HepG2 (cell line): ENCODE measurements around the gene EDN2. TPM values are rescaled to one million over a fixed set of nuclear protein-coding genes. Genes with fewer than 3 reads are reported as not detected.

ENCODE experiments used
- ATAC-seq: fragments of 200-7000 bp; cut with Tn5 transposase; 3 replicates; pipeline ENCODE4 v1.9.1; 2020; ENCODE audit warnings: mild to moderate bottlenecking, moderate library complexity
- BruUV-seq: library from RNA; stranded (reverse); fragments of 400-500 nt; replicated peaks from 2 replicates; lab custom pipeline; 2021; lab: Mats Ljungman, UMichigan
- CTCF ChIA-PET: fragments of 300-600 bp; formaldehyde crosslinking; extraction: SDS; loops from one replicate; lab custom pipeline; 2021; ENCODE audit warnings: low total read pairs, inconsistent platforms, low intra/inter-chr PET ratio; lab: Yijun Ruan, JAX
- POLR2A ChIA-PET: fragments of 350-600 bp; sonication (Branson Sonifier 250); formaldehyde crosslinking; loops from one replicate; lab custom pipeline; 2020; ENCODE audit warnings: antibody characterized with exemption, inconsistent platforms; lab: Yijun Ruan, JAX
- DNase-seq: peaks from one replicate; pipeline ENCODE4 v3.0.0-alpha.2; 2015; ENCODE audit warnings: low spot score
- FAIRE-seq: peaks from 3 replicates; lab custom pipeline; 2011; peaks lifted over from hg19 to GRCh38; lab: Jason Lieb, UNC
- H2AFZ ChIP-seq: one replicate; pipeline ENCODE4 v1.6.1; 2011; ENCODE audit warnings: low read length, inconsistent platforms
- H3K27ac ChIP-seq: fragments of 300-600 bp; 3 replicates; pipeline ENCODE4 v1.8.0; 2011; ENCODE audit warnings: mixed run types, mild to moderate bottlenecking, mixed read lengths, low read length, inconsistent platforms; ENCODE audit not compliant: insufficient read depth; ENCODE audit errors: extremely low read length
- H3K27me3 ChIP-seq, 2 experiments: fragments of 200-600 bp in 1 of 2; 2 replicates in 1 of 2; 3 replicates in 1 of 2; pipeline versions ENCODE4 v1.6.0 to v1.8.0; 2011; ENCODE audit warnings: low read length in 2 of 2, mild to moderate bottlenecking in 2 of 2, moderate library complexity in 2 of 2, inconsistent platforms in 1 of 2; ENCODE audit not compliant: insufficient read depth in 2 of 2, control insufficient read depth in 1 of 2
- H3K36me3 ChIP-seq, 2 experiments: fragments of 200-600 bp in 1 of 2; replicated peaks in 1 of 2; 2 replicates in 1 of 2; 3 replicates in 1 of 2; pipeline versions ENCODE4 v1.5.1 to v1.8.0; 2011; ENCODE audit warnings: low read length in 2 of 2, inconsistent platforms in 1 of 2; ENCODE audit not compliant: insufficient read depth in 2 of 2, control insufficient read depth in 1 of 2
- H3K4me1 ChIP-seq: 2 replicates; pipeline ENCODE4 v1.5.1; 2012; ENCODE audit warnings: low read length, inconsistent platforms; ENCODE audit not compliant: insufficient read depth
- H3K4me2 ChIP-seq: 2 replicates; pipeline ENCODE4 v1.6.0; 2011; ENCODE audit warnings: low read depth, low read length, inconsistent platforms
- H3K4me3 ChIP-seq, 3 experiments: fragments of 200-600 bp in 1 of 3; sonication (generic), shearing (Covaris generic) in 1 of 3; replicated peaks in 1 of 3; 2 replicates each; pipeline ENCODE4 v1.5.1; 2011 to 2016; ENCODE audit warnings: low read length in 3 of 3, inconsistent platforms in 2 of 3, low read depth in 2 of 3, mild to moderate bottlenecking in 2 of 3, control low read depth in 1 of 3, mixed read lengths in 1 of 3; ENCODE audit not compliant: insufficient read depth in 1 of 3
- H3K79me2 ChIP-seq: one replicate; pipeline ENCODE4 v1.6.1; 2011; ENCODE audit warnings: low read length, inconsistent platforms; ENCODE audit not compliant: insufficient read depth
- H3K9ac ChIP-seq: 2 replicates; pipeline ENCODE4 v1.6.0; 2011; ENCODE audit warnings: mild to moderate bottlenecking, low read depth, low read length, inconsistent platforms; ENCODE audit not compliant: insufficient read depth
- H3K9me3 ChIP-seq: 2 replicates; pipeline ENCODE4 v1.5.1; 2012; ENCODE audit warnings: mild to moderate bottlenecking, low read length
- H4K20me1 ChIP-seq: 2 replicates; pipeline ENCODE4 v1.6.0; 2011; ENCODE audit warnings: inconsistent platforms, mild to moderate bottlenecking, low read length, moderate library complexity; ENCODE audit not compliant: insufficient read depth
- BCL6 ChIP-seq: IDR thresholded peaks from 2 replicates; pipeline ENCODE4 v1.6.1; 2016; ENCODE audit warnings: missing genetic modification reagents, missing compliant biosample characterization
- HOXA7 ChIP-seq: sonication (generic); formaldehyde crosslinking; IDR thresholded peaks from 2 replicates; pipeline ENCODE4 v1.8.1; 2022; ENCODE audit warnings: mild to moderate bottlenecking, missing genetic modification reagents, moderate library complexity
- IKZF1 ChIP-seq: fragments of 450-650 bp; IDR thresholded peaks from 2 replicates; pipeline ENCODE4 v1.7.1; 2016
- MAF1 ChIP-seq: sonication (generic); formaldehyde crosslinking; IDR thresholded peaks from 2 replicates; pipeline ENCODE4 v1.5.0; 2020; ENCODE audit warnings: missing genetic modification reagents, borderline replicate concordance
- RXRA ChIP-seq: sonication (generic); formaldehyde crosslinking; IDR thresholded peaks from 2 replicates; pipeline ENCODE4 v1.5.1; 2020; ENCODE audit warnings: missing genetic modification reagents
- SUZ12 ChIP-seq: fragments of 150-350 bp; IDR thresholded peaks from 2 replicates; pipeline ENCODE4 v1.6.1; 2014; ENCODE audit warnings: low read depth, low read length
- YY1 ChIP-seq: IDR thresholded peaks from 2 replicates; pipeline ENCODE4 v1.6.1; 2011; ENCODE audit warnings: low read length, low read depth, moderate library complexity, mild to moderate bottlenecking; ENCODE audit not compliant: insufficient read depth, insufficient replicate concordance
- ZNF629 ChIP-seq: sonication (generic); formaldehyde crosslinking; conservative IDR thresholded peaks from 2 replicates; pipeline ENCODE4 v1.5.0; 2020; ENCODE audit warnings: missing genetic modification reagents
- WGBS: methylation state at CpG from one replicate; pipeline ENCODE4 v1.1.6; 2017; ENCODE audit warnings: low lambda C conversion rate; 5-methylcytosine and 5-hydroxymethylcytosine counted together
- in situ Hi-C: cut with HindIII; loops from 2 replicates; pipeline ENCODE4 v1.10.0; 2017; ENCODE audit warnings: low pct_unique_long_range_greater_than_20kb; ENCODE audit not compliant: extremely low pct_ligation_motif_present
- intact Hi-C: fragments of 100-400 bp; cut with micrococcal nuclease; formaldehyde crosslinking; loops from one replicate; pipeline ENCODE4 v1.10.0; 2022; ENCODE audit not compliant: unreplicated experiment
- polyA plus RNA-seq, 8 experiments: library from polyadenylated mRNA; depleted of rRNA in 3 of 8; stranded (reverse) in 7 of 8; unstranded in 1 of 8; fragments of >200 nt; fragmentation: Illumina TruSeq in 4 of 8; extraction: Trizol in 4 of 8; gene quantifications; 2 replicates each; pipeline versions ENCODE4 v1.2.1 to v1.2.3, GENCODE V29; 2011 to 2016; ENCODE audit warnings: low read depth in 4 of 8, missing spikeins in 1 of 8, mixed read lengths in 1 of 8; ENCODE audit not compliant: insufficient read depth in 1 of 8
- total RNA-seq, 5 experiments: library from RNA; depleted of rRNA; stranded (reverse); fragments of >200 nt; fragmentation: Illumina TruSeq; extraction: Trizol; gene quantifications; 2 replicates each; pipeline ENCODE4 v1.2.3, GENCODE V29; 2016; ENCODE audit warnings: low read depth in 1 of 5
- TF ChIP-seq, protein P1 (sequence below): sonication (generic); formaldehyde crosslinking; IDR thresholded peaks from 2 replicates; pipeline ENCODE4 v1.9.0; 2021; ENCODE audit warnings: missing genetic modification reagents, borderline replicate concordance
- TF ChIP-seq, protein P2 (sequence below): sonication (generic); formaldehyde crosslinking; IDR thresholded peaks from 2 replicates; pipeline ENCODE4 v1.5.1; 2020; ENCODE audit warnings: missing genetic modification reagents, mild to moderate bottlenecking, borderline replicate concordance
- TF ChIP-seq, protein P3 (sequence below): sonication (generic); formaldehyde crosslinking; IDR thresholded peaks from 2 replicates; pipeline ENCODE4 v1.8.1; 2023; ENCODE audit warnings: mild to moderate bottlenecking, missing genetic modification reagents, borderline replicate concordance
- TF ChIP-seq, protein P4 (sequence below): sonication (generic); formaldehyde crosslinking; conservative IDR thresholded peaks from 2 replicates; pipeline ENCODE4 v1.4.0; 2020; ENCODE audit warnings: missing genetic modification reagents
- TF ChIP-seq, protein P5 (sequence below), 2 experiments: sonication (generic) in 1 of 2; formaldehyde crosslinking in 1 of 2; IDR thresholded peaks; 2 replicates each; pipeline versions ENCODE4 v1.4.0 to v1.6.1; 2016 to 2020; ENCODE audit warnings: borderline replicate concordance in 1 of 2, low read depth in 1 of 2, mild to moderate bottlenecking in 1 of 2, missing genetic modification reagents in 1 of 2
- TF ChIP-seq, protein P6 (sequence below): IDR thresholded peaks from 2 replicates; pipeline ENCODE4 v1.6.1; 2016; ENCODE audit warnings: missing genetic modification reagents, missing compliant biosample characterization

Gene EDN2
- total and polyA plus RNA-seq, 2 of the 13 experiments (the other 11 are each of a cell fraction or from before 2014, with no cell fraction given): not detected

DNA sequence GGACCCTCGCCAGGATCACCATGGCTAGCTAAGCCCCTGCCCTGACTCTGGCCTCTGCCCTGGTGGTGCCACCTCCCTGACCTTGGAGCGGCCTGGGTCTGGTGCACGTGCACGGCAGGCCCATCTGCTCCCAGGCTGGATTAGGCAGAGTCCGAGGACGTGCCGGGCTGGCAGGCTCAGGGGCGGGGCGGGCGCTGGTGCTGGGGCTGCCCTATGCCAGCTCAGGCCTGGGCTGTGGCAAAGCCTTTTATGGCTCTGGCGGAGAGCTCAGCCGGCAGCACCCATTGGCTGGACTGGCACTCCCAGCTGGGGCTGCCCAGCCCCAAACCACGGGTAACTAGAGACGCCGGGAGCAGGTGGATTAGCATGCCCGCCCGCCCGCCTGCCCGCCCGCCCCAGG is 17.1 kb upstream of the EDN2 start:
- H4K20me1 ChIP-seq: no peaks in the 10 kb centered on the region
- BruUV-seq: no TSS peak
- H3K9me3 ChIP-seq: no peaks in the 10 kb centered on the region
- no peak overlapping the region for H3K27ac ChIP-seq
- no peaks in the 10 kb centered on the region for H3K4me1 ChIP-seq
- ATAC-seq (no peak), DNase-seq (no peak), FAIRE-seq (no peak)
- no peaks in the 10 kb centered on the region for H3K36me3 ChIP-seq
- no peak overlapping the region for H3K9ac ChIP-seq
- H3K79me2 ChIP-seq: no peaks in the 10 kb centered on the region
- in situ Hi-C loops (no loop called here), intact Hi-C loops (no loop called here)
- H3K4me3 ChIP-seq: no peak overlapping the region
- WGBS: 54% methylated on average over 4 of the region's 20 CpGs
- H3K27me3 ChIP-seq: peaks cover 0 to 15% of the 10 kb centered on the region in 2 experiments; a peak in 2 of 5 replicates
- no peak overlapping the region for H2AFZ ChIP-seq
- POLR2A ChIA-PET: no interaction called here
- CTCF ChIA-PET: no interaction called here
- H3K4me2 ChIP-seq: no peak overlapping the region
- TF ChIP-seq SUZ12: no peak
- TF ChIP-seq, protein P1, sequence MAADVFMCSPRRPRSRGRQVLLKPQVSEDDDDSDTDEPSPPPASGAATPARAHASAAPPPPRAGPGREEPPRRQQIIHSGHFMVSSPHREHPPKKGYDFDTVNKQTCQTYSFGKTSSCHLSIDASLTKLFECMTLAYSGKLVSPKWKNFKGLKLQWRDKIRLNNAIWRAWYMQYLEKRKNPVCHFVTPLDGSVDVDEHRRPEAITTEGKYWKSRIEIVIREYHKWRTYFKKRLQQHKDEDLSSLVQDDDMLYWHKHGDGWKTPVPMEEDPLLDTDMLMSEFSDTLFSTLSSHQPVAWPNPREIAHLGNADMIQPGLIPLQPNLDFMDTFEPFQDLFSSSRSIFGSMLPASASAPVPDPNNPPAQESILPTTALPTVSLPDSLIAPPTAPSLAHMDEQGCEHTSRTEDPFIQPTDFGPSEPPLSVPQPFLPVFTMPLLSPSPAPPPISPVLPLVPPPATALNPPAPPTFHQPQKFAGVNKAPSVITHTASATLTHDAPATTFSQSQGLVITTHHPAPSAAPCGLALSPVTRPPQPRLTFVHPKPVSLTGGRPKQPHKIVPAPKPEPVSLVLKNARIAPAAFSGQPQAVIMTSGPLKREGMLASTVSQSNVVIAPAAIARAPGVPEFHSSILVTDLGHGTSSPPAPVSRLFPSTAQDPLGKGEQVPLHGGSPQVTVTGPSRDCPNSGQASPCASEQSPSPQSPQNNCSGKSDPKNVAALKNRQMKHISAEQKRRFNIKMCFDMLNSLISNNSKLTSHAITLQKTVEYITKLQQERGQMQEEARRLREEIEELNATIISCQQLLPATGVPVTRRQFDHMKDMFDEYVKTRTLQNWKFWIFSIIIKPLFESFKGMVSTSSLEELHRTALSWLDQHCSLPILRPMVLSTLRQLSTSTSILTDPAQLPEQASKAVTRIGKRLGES (CRISPR knock-in tag): no peak
- TF ChIP-seq, protein P2, sequence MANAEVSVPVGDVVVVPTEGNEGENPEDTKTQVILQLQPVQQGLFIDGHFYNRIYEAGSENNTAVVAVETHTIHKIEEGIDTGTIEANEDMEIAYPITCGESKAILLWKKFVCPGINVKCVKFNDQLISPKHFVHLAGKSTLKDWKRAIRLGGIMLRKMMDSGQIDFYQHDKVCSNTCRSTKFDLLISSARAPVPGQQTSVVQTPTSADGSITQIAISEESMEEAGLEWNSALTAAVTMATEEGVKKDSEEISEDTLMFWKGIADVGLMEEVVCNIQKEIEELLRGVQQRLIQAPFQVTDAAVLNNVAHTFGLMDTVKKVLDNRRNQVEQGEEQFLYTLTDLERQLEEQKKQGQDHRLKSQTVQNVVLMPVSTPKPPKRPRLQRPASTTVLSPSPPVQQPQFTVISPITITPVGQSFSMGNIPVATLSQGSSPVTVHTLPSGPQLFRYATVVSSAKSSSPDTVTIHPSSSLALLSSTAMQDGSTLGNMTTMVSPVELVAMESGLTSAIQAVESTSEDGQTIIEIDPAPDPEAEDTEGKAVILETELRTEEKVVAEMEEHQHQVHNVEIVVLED (CRISPR knock-in tag): no peak
- TF ChIP-seq, protein P3, sequence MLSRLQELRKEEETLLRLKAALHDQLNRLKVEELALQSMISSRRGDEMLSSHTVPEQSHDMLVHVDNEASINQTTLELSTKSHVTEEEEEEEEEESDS: no peak
- TF ChIP-seq MAF1 (CRISPR knock-in tag): no peak
- no peak for TF ChIP-seq HOXA7 (CRISPR knock-in tag)
- TF ChIP-seq, protein P4, sequence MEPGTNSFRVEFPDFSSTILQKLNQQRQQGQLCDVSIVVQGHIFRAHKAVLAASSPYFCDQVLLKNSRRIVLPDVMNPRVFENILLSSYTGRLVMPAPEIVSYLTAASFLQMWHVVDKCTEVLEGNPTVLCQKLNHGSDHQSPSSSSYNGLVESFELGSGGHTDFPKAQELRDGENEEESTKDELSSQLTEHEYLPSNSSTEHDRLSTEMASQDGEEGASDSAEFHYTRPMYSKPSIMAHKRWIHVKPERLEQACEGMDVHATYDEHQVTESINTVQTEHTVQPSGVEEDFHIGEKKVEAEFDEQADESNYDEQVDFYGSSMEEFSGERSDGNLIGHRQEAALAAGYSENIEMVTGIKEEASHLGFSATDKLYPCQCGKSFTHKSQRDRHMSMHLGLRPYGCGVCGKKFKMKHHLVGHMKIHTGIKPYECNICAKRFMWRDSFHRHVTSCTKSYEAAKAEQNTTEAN (CRISPR knock-in tag): no peak
- no peak for TF ChIP-seq ZNF629 (CRISPR knock-in tag)
- TF ChIP-seq, protein P5, sequence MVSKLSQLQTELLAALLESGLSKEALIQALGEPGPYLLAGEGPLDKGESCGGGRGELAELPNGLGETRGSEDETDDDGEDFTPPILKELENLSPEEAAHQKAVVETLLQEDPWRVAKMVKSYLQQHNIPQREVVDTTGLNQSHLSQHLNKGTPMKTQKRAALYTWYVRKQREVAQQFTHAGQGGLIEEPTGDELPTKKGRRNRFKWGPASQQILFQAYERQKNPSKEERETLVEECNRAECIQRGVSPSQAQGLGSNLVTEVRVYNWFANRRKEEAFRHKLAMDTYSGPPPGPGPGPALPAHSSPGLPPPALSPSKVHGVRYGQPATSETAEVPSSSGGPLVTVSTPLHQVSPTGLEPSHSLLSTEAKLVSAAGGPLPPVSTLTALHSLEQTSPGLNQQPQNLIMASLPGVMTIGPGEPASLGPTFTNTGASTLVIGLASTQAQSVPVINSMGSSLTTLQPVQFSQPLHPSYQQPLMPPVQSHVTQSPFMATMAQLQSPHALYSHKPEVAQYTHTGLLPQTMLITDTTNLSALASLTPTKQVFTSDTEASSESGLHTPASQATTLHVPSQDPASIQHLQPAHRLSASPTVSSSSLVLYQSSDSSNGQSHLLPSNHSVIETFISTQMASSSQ (IDR thresholded peaks at IDR 0.05; ENCODE audit: low read depth): no peak
- TF ChIP-seq, protein P5 (CRISPR knock-in tag; IDR thresholded peaks at IDR 0.05; ENCODE audit: borderline replicate concordance): no peak
- no peak for TF ChIP-seq YY1
- no peak for TF ChIP-seq IKZF1
- TF ChIP-seq, protein P6, sequence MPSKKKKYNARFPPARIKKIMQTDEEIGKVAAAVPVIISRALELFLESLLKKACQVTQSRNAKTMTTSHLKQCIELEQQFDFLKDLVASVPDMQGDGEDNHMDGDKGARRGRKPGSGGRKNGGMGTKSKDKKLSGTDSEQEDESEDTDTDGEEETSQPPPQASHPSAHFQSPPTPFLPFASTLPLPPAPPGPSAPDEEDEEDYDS (CRISPR knock-in tag): no peak
- no peak for TF ChIP-seq RXRA (CRISPR knock-in tag)
- no peak for TF ChIP-seq BCL6 (CRISPR knock-in tag)
